ENCODE data around the gene KHDC3L. TPM values are rescaled to one million over a fixed set of nuclear protein-coding genes. Genes with fewer than 3 reads are reported as not detected.
"Not testable (repeated sequence)": the region's sequence is repeated elsewhere in the genome, so short reads cannot be mapped to it uniquely, and the experiment has no call there.

Gene KHDC3L
- total and polyA plus RNA-seq, 2 of the 4 experiments (the other 2 are of a cell fraction) = not detected

DNA sequence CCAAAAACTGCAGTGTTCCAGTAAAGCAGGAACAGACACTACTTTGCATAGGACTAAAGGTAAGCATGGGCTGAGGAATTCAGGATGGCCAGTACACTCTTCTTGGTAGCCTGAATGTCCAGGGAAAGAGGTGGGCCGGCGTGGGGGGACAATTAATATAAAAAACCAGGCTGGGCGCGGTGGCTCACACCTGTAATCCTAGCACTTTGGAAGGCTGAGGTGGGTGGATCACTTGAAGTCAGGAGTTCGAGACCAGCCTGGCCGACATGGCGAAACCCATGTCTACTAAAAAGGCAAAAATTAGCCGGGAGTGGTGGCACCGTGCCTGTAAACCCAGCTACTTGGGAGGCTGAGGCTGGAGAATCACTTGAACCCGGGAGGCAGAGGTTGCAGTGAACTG, 19.1 kb downstream of the KHDC3L start:
- H4K5ac ChIP-seq (ENCODE audit: low read depth, low read length); H3K18ac ChIP-seq (ENCODE audit: low read depth, low read length); H2BK120ac ChIP-seq (ENCODE audit: low read depth, low read length); in situ Hi-C loops (cut with MboI; ENCODE audit: low sequenced_read_pairs); H4K20me1 ChIP-seq (ENCODE audit: insufficient read depth, low read length); H3K4me2 ChIP-seq (ENCODE audit: low read depth, low read length); H3K9ac ChIP-seq (ENCODE audit: low read depth, low read length); H2AK9ac ChIP-seq (replicated peaks; ENCODE audit: low read depth, low read length, poor library complexity); H3K23ac ChIP-seq (ENCODE audit: low read depth, low read length); H3K79me1 ChIP-seq (ENCODE audit: low read depth in 1 of 2, low read length in 2 of 2); H3K14ac ChIP-seq (replicated peaks; ENCODE audit: low read depth, low read length); CTCF ChIA-PET; H3K4me1 ChIP-seq (ENCODE audit: control insufficient read depth, insufficient read depth, low read length); H3K4ac ChIP-seq (ENCODE audit: low read depth, low read length); H2BK5ac ChIP-seq (ENCODE audit: low read depth, low read length, poor library complexity, severe bottlenecking); H4K8ac ChIP-seq (ENCODE audit: low read depth in 2 of 2, low read length in 2 of 2); dilution Hi-C loops (cut with HindIII; ENCODE audit: low sequenced_read_pairs, unreplicated experiment); H2BK15ac ChIP-seq (ENCODE audit: low read depth, low read length); H3K4me3 ChIP-seq (ENCODE audit: insufficient read depth, low read depth, low read length); H3K9me1 ChIP-seq (ENCODE audit: insufficient read depth, low read length); POLR2A ChIA-PET (ENCODE audit: unreplicated experiment); H3K9me3 ChIP-seq (ENCODE audit: control insufficient read depth, insufficient read depth, low read length); H4K91ac ChIP-seq (ENCODE audit: insufficient read depth, low read depth, low read length); H3K27me3 ChIP-seq (ENCODE audit: control insufficient read depth, insufficient read depth, low read length); ATAC-seq (ENCODE audit: low read depth); H3K56ac ChIP-seq (ENCODE audit: extremely low read depth, insufficient read depth, low read length); H3K27ac ChIP-seq (ENCODE audit: insufficient read depth, low read length); H2BK20ac ChIP-seq (ENCODE audit: low read depth, low read length); intact Hi-C loops (cut with micrococcal nuclease); DNase-seq; BruUV-seq (replicated peaks); H2AFZ ChIP-seq (replicated peaks; ENCODE audit: low read length, poor library complexity); H3K36me3 ChIP-seq (ENCODE audit: control insufficient read depth, insufficient read depth, low read length); H2AK5ac ChIP-seq (ENCODE audit: low read depth, low read length): not testable (repeated sequence)
- WGBS, 2 experiments (ENCODE audit: extremely low coverage in 2 of 2, insufficient read length in 1 of 2) = 83% methylated on average over 4 of the region's 10 CpGs; no CpG with 5 or more reads in 1 of the 2 experiments
